HepG2 (cell line): ENCODE results near the gene HES6. TPM values are rescaled to one million over a fixed set of nuclear protein-coding genes. Genes with fewer than 3 reads are reported as not detected.

Experiments used
- ARHGAP35 ChIP-seq: sonication (generic); formaldehyde crosslinking; IDR thresholded peaks from 2 replicates; pipeline ENCODE4 v1.9.0; 2022; ENCODE audit warnings: mild to moderate bottlenecking, inconsistent platforms, moderate library complexity, missing genetic modification reagents, borderline replicate concordance
- ATF7-NPFF ChIP-seq: sonication (generic); formaldehyde crosslinking; IDR thresholded peaks from 2 replicates; pipeline ENCODE4 v1.8.1; 2023; ENCODE audit warnings: mild to moderate bottlenecking, low read depth, missing genetic modification reagents, moderate library complexity
- DBP ChIP-seq: sonication (generic); formaldehyde crosslinking; IDR thresholded peaks from 2 replicates; pipeline ENCODE4 v1.4.0; 2020; ENCODE audit warnings: missing genetic modification reagents; ENCODE audit errors: not compliant biosample characterization
- DRAP1 ChIP-seq: IDR thresholded peaks from 2 replicates; pipeline ENCODE4 v1.6.1; 2016; ENCODE audit warnings: missing genetic modification reagents, missing compliant biosample characterization
- E2F1 ChIP-seq: sonication (generic); formaldehyde crosslinking; IDR thresholded peaks from 2 replicates; pipeline ENCODE4 v1.5.0; 2020; ENCODE audit warnings: missing genetic modification reagents
- IRX3 ChIP-seq: sonication (generic); formaldehyde crosslinking; IDR thresholded peaks from 2 replicates; pipeline ENCODE4 v1.8.1; 2023; ENCODE audit warnings: mild to moderate bottlenecking, low read depth, missing genetic modification reagents, borderline replicate concordance
- KLF12 ChIP-seq: sonication (generic); formaldehyde crosslinking; IDR thresholded peaks from 2 replicates; pipeline ENCODE4 v1.4.0; 2020; ENCODE audit warnings: missing genetic modification reagents, borderline replicate concordance
- LRRFIP1 ChIP-seq: sonication (generic); formaldehyde crosslinking; conservative IDR thresholded peaks from 2 replicates; pipeline ENCODE4 v1.4.0; 2020; ENCODE audit warnings: missing genetic modification reagents
- NONO ChIP-seq, 2 experiments: fragments of 450-650 bp in 1 of 2; sonication (generic) in 1 of 2; formaldehyde crosslinking in 1 of 2; IDR thresholded peaks in 1 of 2; conservative IDR thresholded peaks in 1 of 2; 2 replicates each; pipeline versions ENCODE4 v1.6.1 to v1.8.0; 2017 to 2022; ENCODE audit warnings: mild to moderate bottlenecking in 1 of 2, missing genetic modification reagents in 1 of 2, moderate library complexity in 1 of 2
- TBL1XR1 ChIP-seq: fragments of 150-350 bp; IDR thresholded peaks from 2 replicates; pipeline ENCODE4 v1.6.1; 2014; ENCODE audit warnings: borderline replicate concordance, low read length; ENCODE audit not compliant: partially characterized antibody
- THAP9 ChIP-seq: sonication (generic); formaldehyde crosslinking; IDR thresholded peaks from 2 replicates; pipeline ENCODE4; 2020; ENCODE audit warnings: missing genetic modification reagents, mild to moderate bottlenecking, borderline replicate concordance
- ZBTB21 ChIP-seq: sonication (generic); formaldehyde crosslinking; IDR thresholded peaks from 2 replicates; pipeline ENCODE4 v1.4.0; 2020; ENCODE audit warnings: missing genetic modification reagents
- ZEB1 ChIP-seq: IDR thresholded peaks from 2 replicates; pipeline ENCODE4 v1.6.1; 2012; ENCODE audit warnings: mild to moderate bottlenecking, low read depth, inconsistent platforms; ENCODE audit not compliant: insufficient replicate concordance
- ZFP36L1 ChIP-seq: sonication (generic); formaldehyde crosslinking; IDR thresholded peaks from 2 replicates; pipeline ENCODE4 v1.8.0; 2022; ENCODE audit warnings: mild to moderate bottlenecking, missing genetic modification reagents, moderate library complexity
- ZFP90 ChIP-seq: sonication (generic); formaldehyde crosslinking; IDR thresholded peaks from 2 replicates; pipeline ENCODE4 v1.8.0; 2022; ENCODE audit warnings: missing genetic modification reagents, mild to moderate bottlenecking, inconsistent platforms, borderline replicate concordance
- ZNF772 ChIP-seq: sonication (generic); formaldehyde crosslinking; IDR thresholded peaks from 2 replicates; pipeline ENCODE4 v1.5.0; 2020; ENCODE audit warnings: mild to moderate bottlenecking, missing genetic modification reagents
- ZNF777 ChIP-seq: sonication (generic); formaldehyde crosslinking; IDR thresholded peaks from 2 replicates; pipeline ENCODE4 v1.4.0; 2020; ENCODE audit warnings: missing genetic modification reagents
- ZNF878 ChIP-seq: sonication (generic); formaldehyde crosslinking; IDR thresholded peaks from 2 replicates; pipeline ENCODE4 v1.8.1; 2023; ENCODE audit warnings: mild to moderate bottlenecking, missing genetic modification reagents, moderate library complexity
- ZSCAN21 ChIP-seq: sonication (generic); formaldehyde crosslinking; IDR thresholded peaks from 2 replicates; pipeline ENCODE4 v1.8.0; 2022; ENCODE audit warnings: mild to moderate bottlenecking, missing genetic modification reagents, moderate library complexity, borderline replicate concordance
- polyA plus RNA-seq, 8 experiments: library from polyadenylated mRNA; depleted of rRNA in 3 of 8; stranded (reverse) in 7 of 8; unstranded in 1 of 8; fragments of >200 nt; fragmentation: Illumina TruSeq in 4 of 8; extraction: Trizol in 4 of 8; gene quantifications; 2 replicates each; pipeline versions ENCODE4 v1.2.1 to v1.2.3, GENCODE V29; 2011 to 2016; ENCODE audit warnings: low read depth in 4 of 8, missing spikeins in 1 of 8, mixed read lengths in 1 of 8; ENCODE audit not compliant: insufficient read depth in 1 of 8
- total RNA-seq, 5 experiments: library from RNA; depleted of rRNA; stranded (reverse); fragments of >200 nt; fragmentation: Illumina TruSeq; extraction: Trizol; gene quantifications; 2 replicates each; pipeline ENCODE4 v1.2.3, GENCODE V29; 2016; ENCODE audit warnings: low read depth in 1 of 5

The HES6 gene
- total and polyA plus RNA-seq, 2 of the 13 experiments (the other 11 are each of a cell fraction or from before 2014, with no cell fraction given): 19.5 to 82.8 TPM

- TF ChIP-seq ATF7-NPFF (peak; percentile 82), ZBTB21 (no peak), ZSCAN21 (CRISPR knock-in tag) (peak; percentile 89; the same call in 1 of the 2 replicates), DRAP1 (CRISPR knock-in tag) (peak; percentile 95), THAP9 (no peak), ZFP36L1 (CRISPR knock-in tag) (no peak; the same call in 1 of the 2 replicates), DBP (CRISPR knock-in tag) (no peak), ARHGAP35 (CRISPR knock-in tag) (no peak; the same call in 1 of the 2 replicates), IRX3 (CRISPR knock-in tag) (no peak), TBL1XR1 (no peak), ZEB1 (no peak), ZNF772 (CRISPR knock-in tag) (no peak), E2F1 (no peak; the same call in 1 of the 2 replicates), LRRFIP1 (no peak), ZFP90 (CRISPR knock-in tag) (peak; percentile 77; the same call in 1 of the 2 replicates), NONO (IDR thresholded peaks at IDR 0.05) (no peak), NONO (CRISPR knock-in tag; conservative IDR thresholded peaks at IDR 0.05) (no peak; the same call in 1 of the 2 replicates), ZNF777 (peak; percentile 95), ZNF878 (no peak), KLF12 (no peak; the same call in 1 of the 2 replicates)
Observed at GRCh38 chr2:238239863-238240756, at the start of gene HES6 (continued).
